ENCODE results near the gene RNF167. TPM values are rescaled to one million over a fixed set of nuclear protein-coding genes. Genes with fewer than 3 reads are reported as not detected.

The RNF167 gene
- total and polyA plus RNA-seq, 8 donors: 8.8 to 134 (median 52.8) TPM

- 91 to 93% (median 92%) methylated on average over 18 of the region's 18 CpGs for WGBS, 5 donors
- TF ChIP-seq POLR2A (IDR thresholded peaks at IDR 0.05) (no peak), POLR2AphosphoS5 (IDR thresholded peaks at IDR 0.05) (no peak), EP300 (IDR thresholded peaks at IDR 0.05) (no peak), CTCF (IDR thresholded peaks at IDR 0.05) (no peak)
- Histone ChIP-seq H3K36me3 (peaks cover 71 to 95% (median 87%) of the 10 kb centered on the region in 4 donors), H3K27ac (no peak overlapping the region), H3K9me3 (no peaks in the 10 kb centered on the region), H3K4me3 (no peak overlapping the region), H3K4me1 (peaks cover 0 to 2% (median 1%) of the 10 kb centered on the region in 4 donors), H3K27me3 (peaks cover 0 to 2% (median 0%) of the 10 kb centered on the region in 3 donors)
- no peak for DNase-seq
- intact Hi-C loops (cut with DNase I; ENCODE audit: low total_unique reads): loop anchor here (10.0 kb wide), 1 partner anchor 158 kb away; the partner anchor contains the start of genes CXCL16, MED11 and ZMYND15
These were observed 46.8 kb upstream of the RNF167 start for GRCh38 chr17:4893272-4893671.

GRCh38 chr17:4893721-4894560, 46.1 kb upstream of the RNF167 start:
- Histone ChIP-seq H3K27me3 (peaks cover 0 to 9% (median 0%) of the 10 kb centered on the region in 3 donors), H3K9me3 (no peaks in the 10 kb centered on the region), H3K36me3 (peaks cover 70 to 88% (median 83%) of the 10 kb centered on the region in 4 donors), H3K4me1 (peaks cover 4 to 9% (median 8%) of the 10 kb centered on the region in 4 donors), H3K4me3 (no peak overlapping the region), H3K27ac (no peak overlapping the region)
- TF ChIP-seq EP300 (IDR thresholded peaks at IDR 0.05): no peak
- no peak for TF ChIP-seq CTCF (IDR thresholded peaks at IDR 0.05)
- no peak for TF ChIP-seq POLR2AphosphoS5 (IDR thresholded peaks at IDR 0.05)
- TF ChIP-seq POLR2A (IDR thresholded peaks at IDR 0.05): no peak
- DNase-seq: no peak
- WGBS, 5 donors: 89 to 92% (median 91%) methylated on average over 18 to 31 of the region's 31 CpGs
- intact Hi-C loops (cut with DNase I; ENCODE audit: low total_unique reads): loop anchor here (10.0 kb wide), 1 partner anchor 159 kb away; the partner anchor contains the start of genes CXCL16, MED11 and ZMYND15

- Histone ChIP-seq H3K4me3 (no peak overlapping the region), H3K27ac (no peak overlapping the region), H3K4me1 (peaks cover 9 to 20% (median 18%) of the 10 kb centered on the region in 4 donors), H3K27me3 (peaks cover 0 to 19% (median 0%) of the 10 kb centered on the region in 3 donors), H3K9me3 (no peaks in the 10 kb centered on the region), H3K36me3 (peaks cover 67 to 76% (median 75%) of the 10 kb centered on the region in 4 donors)
- WGBS, 5 donors: 93 to 100% (median 95%) methylated on average over 5 to 13 of the region's 13 CpGs
- TF ChIP-seq CTCF (IDR thresholded peaks at IDR 0.05) (no peak), POLR2A (IDR thresholded peaks at IDR 0.05) (no peak), POLR2AphosphoS5 (IDR thresholded peaks at IDR 0.05) (no peak), EP300 (IDR thresholded peaks at IDR 0.05) (no peak)
- DNase-seq: no peak
- intact Hi-C loops (cut with DNase I; ENCODE audit: low total_unique reads): loop anchor here (10.0 kb wide), 1 partner anchor 160 kb away; the partner anchor contains the start of genes CXCL16, MED11 and ZMYND15
These were observed 44.9 kb upstream of the RNF167 start for GRCh38 chr17:4895121-4895520.

- Histone ChIP-seq H3K27me3 (peaks cover 0 to 25% (median 0%) of the 10 kb centered on the region in 3 donors), H3K27ac (no peak overlapping the region), H3K36me3 (peaks cover 61 to 69% (median 68%) of the 10 kb centered on the region in 4 donors), H3K4me3 (no peak overlapping the region), H3K9me3 (no peaks in the 10 kb centered on the region), H3K4me1 (peaks cover 16 to 26% (median 25%) of the 10 kb centered on the region in 4 donors)
- no peak for DNase-seq
- no peak for TF ChIP-seq EP300 (IDR thresholded peaks at IDR 0.05)
- TF ChIP-seq CTCF (IDR thresholded peaks at IDR 0.05): no peak
- no peak for TF ChIP-seq POLR2A (IDR thresholded peaks at IDR 0.05)
- TF ChIP-seq POLR2AphosphoS5 (IDR thresholded peaks at IDR 0.05): no peak
- WGBS, 5 donors: 77 to 81% (median 78%) methylated on average over 26 to 27 of the region's 27 CpGs
- intact Hi-C loops (cut with DNase I; ENCODE audit: low total_unique reads): loop anchor here (10.0 kb wide), 1 partner anchor 161 kb away; the partner anchor contains the start of genes CXCL16, MED11 and ZMYND15
These were observed 44.3 kb upstream of the RNF167 start for GRCh38 chr17:4895657-4896331.
